ENCODE results near the gene EPS8. TPM values are rescaled to one million over a fixed set of nuclear protein-coding genes. Genes with fewer than 3 reads are reported as not detected.

The EPS8 gene
- total RNA-seq, 1 experiment from 2014 or later = 232 TPM

DNA sequence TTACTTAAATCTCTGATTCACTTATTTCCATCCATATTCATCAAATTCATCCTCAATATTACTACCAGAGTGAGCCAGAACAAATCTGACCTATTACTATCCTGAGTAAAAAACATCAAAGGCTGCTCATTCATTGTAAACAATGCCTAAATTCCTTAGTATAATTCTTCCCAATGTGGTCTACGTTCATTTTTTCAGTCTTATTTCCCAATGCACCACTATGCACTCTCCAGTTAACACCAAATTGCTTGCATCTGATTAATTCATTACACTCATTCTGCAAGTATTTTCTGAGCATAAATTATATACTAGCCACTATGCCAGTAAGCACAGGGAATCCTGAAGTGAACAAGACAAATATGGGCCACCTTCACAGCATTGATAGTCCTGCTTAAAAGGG lies 110.0 kb downstream of the EPS8 start:
- Histone ChIP-seq H3K9me2 (ENCODE audit: insufficient read depth) (no peaks in the 10 kb centered on the region), H3K27ac (no peak overlapping the region), H3K27me3 (ENCODE audit: insufficient read depth, low read depth) (no peaks in the 10 kb centered on the region), H3F3A (ENCODE audit: insufficient read depth, low read depth) (peaks cover 15% of the 10 kb centered on the region), H3K36me3 (ENCODE audit: low read depth) (peaks cover 14% of the 10 kb centered on the region), H3K4me1 (replicated peaks; ENCODE audit: insufficient read depth) (peaks cover 22% of the 10 kb centered on the region), H3K79me2 (ENCODE audit: low read depth) (peaks cover 29% of the 10 kb centered on the region), H3K4me3 (no peak overlapping the region), H2AFZ (no peak overlapping the region), H4K20me1 (ENCODE audit: insufficient read depth) (no peaks in the 10 kb centered on the region), H3K9me3 (ENCODE audit: insufficient read depth, low read depth) (no peaks in the 10 kb centered on the region; the same call in 1 of the 2 replicates), H3K4me2 (no peak overlapping the region)
- TF ChIP-seq EZH2 (IDR thresholded peaks at IDR 0.05; ENCODE audit: low read depth) = no peak
- TF ChIP-seq, protein P1, sequence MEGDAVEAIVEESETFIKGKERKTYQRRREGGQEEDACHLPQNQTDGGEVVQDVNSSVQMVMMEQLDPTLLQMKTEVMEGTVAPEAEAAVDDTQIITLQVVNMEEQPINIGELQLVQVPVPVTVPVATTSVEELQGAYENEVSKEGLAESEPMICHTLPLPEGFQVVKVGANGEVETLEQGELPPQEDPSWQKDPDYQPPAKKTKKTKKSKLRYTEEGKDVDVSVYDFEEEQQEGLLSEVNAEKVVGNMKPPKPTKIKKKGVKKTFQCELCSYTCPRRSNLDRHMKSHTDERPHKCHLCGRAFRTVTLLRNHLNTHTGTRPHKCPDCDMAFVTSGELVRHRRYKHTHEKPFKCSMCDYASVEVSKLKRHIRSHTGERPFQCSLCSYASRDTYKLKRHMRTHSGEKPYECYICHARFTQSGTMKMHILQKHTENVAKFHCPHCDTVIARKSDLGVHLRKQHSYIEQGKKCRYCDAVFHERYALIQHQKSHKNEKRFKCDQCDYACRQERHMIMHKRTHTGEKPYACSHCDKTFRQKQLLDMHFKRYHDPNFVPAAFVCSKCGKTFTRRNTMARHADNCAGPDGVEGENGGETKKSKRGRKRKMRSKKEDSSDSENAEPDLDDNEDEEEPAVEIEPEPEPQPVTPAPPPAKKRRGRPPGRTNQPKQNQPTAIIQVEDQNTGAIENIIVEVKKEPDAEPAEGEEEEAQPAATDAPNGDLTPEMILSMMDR (conservative IDR thresholded peaks at IDR 0.05) = no peak
- no TSS peak for BruUV-seq (replicated peaks)
- ChIA-PET POLR2A (ENCODE audit: unreplicated experiment) (interaction anchor here (0.6 kb wide), 1 partner anchor 10 kb away, joined by 24 read pairs; no protein-coding TSS in a partner anchor), CTCF (no interaction called here)
- no peak for DNase-seq
- intact Hi-C loops (cut with micrococcal nuclease; ENCODE audit: unreplicated experiment) = no loop called here

DNA sequence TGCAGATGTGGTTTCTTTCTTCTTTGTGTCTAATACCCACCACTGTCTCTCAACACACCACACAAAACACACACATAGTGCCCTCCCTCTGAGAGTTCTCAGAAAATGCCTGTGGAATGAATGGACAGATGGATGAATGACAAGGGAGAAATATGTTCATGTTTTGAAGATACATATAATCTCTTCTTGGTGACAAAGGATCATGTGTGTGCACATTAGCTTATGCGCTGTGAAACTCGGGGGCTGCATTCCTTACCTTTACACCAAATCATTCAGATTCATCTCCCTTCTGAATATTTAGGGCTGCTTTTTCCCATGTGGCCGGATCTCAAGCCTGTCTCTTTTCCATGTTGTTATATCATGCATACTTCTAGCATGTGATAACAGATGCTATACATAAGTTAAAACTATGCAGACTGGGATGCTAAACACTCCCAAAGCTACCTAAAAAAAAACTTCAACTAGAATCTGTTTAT lies 111.4 kb downstream of the EPS8 start:
- Histone ChIP-seq H3K27me3 (ENCODE audit: insufficient read depth, low read depth) (no peaks in the 10 kb centered on the region), H3K4me3 (no peak overlapping the region), H4K20me1 (ENCODE audit: insufficient read depth) (no peaks in the 10 kb centered on the region), H3K4me2 (no peak overlapping the region), H3K36me3 (ENCODE audit: low read depth) (peaks cover 13% of the 10 kb centered on the region), H3K4me1 (replicated peaks; ENCODE audit: insufficient read depth) (peaks cover 9% of the 10 kb centered on the region), H3K9me3 (ENCODE audit: insufficient read depth, low read depth) (no peaks in the 10 kb centered on the region; the same call in 1 of the 2 replicates), H2AFZ (no peak overlapping the region), H3K79me2 (ENCODE audit: low read depth) (peaks cover 19% of the 10 kb centered on the region), H3K27ac (no peak overlapping the region), H3K9me2 (ENCODE audit: insufficient read depth) (no peaks in the 10 kb centered on the region), H3F3A (ENCODE audit: insufficient read depth, low read depth) (peaks cover 7% of the 10 kb centered on the region)
- TSS peak; percentile 5 for BruUV-seq (replicated peaks)
- CTCF ChIA-PET = no interaction called here
- POLR2A ChIA-PET (ENCODE audit: unreplicated experiment) = interaction anchor here (0.6 kb wide), 1 partner anchor 80 kb away, joined by 4 read pairs; no protein-coding TSS in a partner anchor
- no peak for DNase-seq
- TF ChIP-seq, protein P1 (conservative IDR thresholded peaks at IDR 0.05) = no peak
- TF ChIP-seq EZH2 (IDR thresholded peaks at IDR 0.05; ENCODE audit: low read depth) = no peak
- intact Hi-C loops (cut with micrococcal nuclease; ENCODE audit: unreplicated experiment) = no loop called here

DNA sequence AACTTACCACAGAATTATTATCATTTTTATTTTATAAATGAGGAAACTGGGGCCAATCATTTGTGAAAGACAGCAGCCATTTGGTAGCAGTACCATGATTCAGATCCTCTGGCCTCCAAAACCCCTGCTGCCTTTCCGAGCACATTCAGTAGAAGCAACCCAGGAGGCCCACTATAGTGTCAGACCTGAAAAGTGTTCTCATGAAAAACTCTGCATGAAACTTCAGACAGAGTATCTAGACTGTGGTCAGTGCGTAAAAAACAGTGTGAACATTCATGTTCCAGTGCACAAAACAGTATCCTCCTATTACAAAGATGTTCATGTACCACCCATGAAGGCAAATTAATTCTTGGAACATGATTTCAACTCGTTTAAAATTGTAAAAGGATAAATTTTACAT lies 112.0 kb downstream of the EPS8 start:
- Histone ChIP-seq H3K79me2 (ENCODE audit: low read depth) (peaks cover 15% of the 10 kb centered on the region), H3K4me3 (no peak overlapping the region), H3K9me3 (ENCODE audit: insufficient read depth, low read depth) (no peaks in the 10 kb centered on the region; the same call in none of the 2 replicates), H2AFZ (no peak overlapping the region), H4K20me1 (ENCODE audit: insufficient read depth) (no peaks in the 10 kb centered on the region), H3K4me1 (replicated peaks; ENCODE audit: insufficient read depth) (peaks cover 4% of the 10 kb centered on the region; the same call in 1 of the 2 replicates), H3K36me3 (ENCODE audit: low read depth) (peaks cover 8% of the 10 kb centered on the region), H3K27me3 (ENCODE audit: insufficient read depth, low read depth) (no peaks in the 10 kb centered on the region), H3K9me2 (ENCODE audit: insufficient read depth) (no peaks in the 10 kb centered on the region), H3K27ac (no peak overlapping the region), H3K4me2 (no peak overlapping the region), H3F3A (ENCODE audit: insufficient read depth, low read depth) (peaks cover 1% of the 10 kb centered on the region; the same call in 1 of the 2 replicates)
- no peak for TF ChIP-seq EZH2 (IDR thresholded peaks at IDR 0.05; ENCODE audit: low read depth)
- TF ChIP-seq, protein P1 (conservative IDR thresholded peaks at IDR 0.05) = no peak
- no TSS peak for BruUV-seq (replicated peaks)
- DNase-seq = no peak
- CTCF ChIA-PET = no interaction called here
- intact Hi-C loops (cut with micrococcal nuclease; ENCODE audit: unreplicated experiment) = no loop called here
- POLR2A ChIA-PET (ENCODE audit: unreplicated experiment) = no interaction called here

Measured in PC-9 (cell line).